ENCODE data around the gene BTRC.

The BTRC gene

GRCh38 chr10:101561068-101561915 is 207.3 kb downstream of the BTRC start:
- no peak overlapping the region for H3K27ac ChIP-seq
- no peak for DNase-seq (ENCODE audit: low read depth, low spot score)

GRCh38 chr10:101562231-101562630 is 208.3 kb downstream of the BTRC start:
- H3K27ac ChIP-seq: no peak overlapping the region
- DNase-seq (ENCODE audit: low read depth, low spot score): no peak

GRCh38 chr10:101563007-101563406 is 209.0 kb downstream of the BTRC start:
- H3K27ac ChIP-seq: no peak overlapping the region
- DNase-seq (ENCODE audit: low read depth, low spot score): no peak

DNA sequence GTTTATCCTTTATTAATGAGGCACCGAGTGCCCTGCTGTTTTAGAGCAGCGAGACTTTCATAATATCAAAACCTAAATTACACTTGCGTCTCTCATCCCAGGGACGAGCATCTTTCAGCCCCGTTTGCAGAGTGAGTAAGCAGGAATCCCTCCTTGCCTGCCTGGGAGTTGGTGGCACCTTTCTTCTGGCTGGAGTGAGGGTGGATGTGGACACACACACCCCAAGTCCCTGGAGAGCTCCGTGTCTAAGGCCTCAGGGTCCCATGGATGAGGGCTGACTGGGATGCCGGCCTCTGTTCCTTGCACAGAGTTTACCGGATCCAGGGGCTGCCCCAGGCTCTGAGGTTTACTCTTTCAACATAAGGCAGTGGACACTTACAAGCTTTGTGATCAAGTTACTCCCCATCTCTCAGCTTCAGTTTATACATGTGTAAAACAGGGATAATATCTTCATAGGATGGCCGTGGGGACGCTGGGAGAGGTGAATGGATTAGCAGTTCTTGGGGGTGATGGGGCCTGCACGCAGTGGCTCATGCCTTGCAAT is 209.6 kb downstream of the BTRC start:
- no peak overlapping the region for H3K27ac ChIP-seq
- no peak for DNase-seq (ENCODE audit: low read depth, low spot score)

- DNase-seq (ENCODE audit: low read depth, low spot score): no peak
- H3K27ac ChIP-seq: no peak overlapping the region
Observed at GRCh38 chr10:101564490-101564991, 210.6 kb downstream of the BTRC start.

DNA sequence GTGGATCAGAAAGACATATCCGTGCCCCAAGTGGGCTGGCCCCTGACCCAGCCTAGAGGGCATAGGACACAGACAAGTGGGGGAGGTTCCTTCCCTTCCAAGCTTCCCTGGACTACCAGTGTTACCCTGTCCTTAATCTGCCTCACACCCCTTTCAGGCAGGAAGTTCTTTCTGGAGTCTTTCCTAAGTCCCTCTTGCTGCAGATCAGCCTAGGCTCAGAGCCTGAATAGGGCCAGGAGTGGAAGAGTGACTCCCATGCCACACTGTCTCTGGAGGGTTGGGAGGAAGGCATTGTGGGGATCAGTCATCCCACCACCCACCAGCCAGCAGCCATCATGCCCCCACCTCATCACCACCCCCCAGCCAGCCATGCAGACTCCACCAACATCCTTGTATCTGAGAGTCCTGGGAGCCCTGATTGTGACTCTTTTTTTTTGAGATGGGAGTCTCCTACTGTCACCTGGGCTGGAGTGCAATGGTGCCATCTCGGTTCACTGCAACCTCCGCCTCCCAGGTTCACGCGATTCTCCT is 211.5 kb downstream of the BTRC start:
- DNase-seq (ENCODE audit: low read depth, low spot score): no peak
- no peak overlapping the region for H3K27ac ChIP-seq

GRCh38 chr10:101565936-101566332 is 212.0 kb downstream of the BTRC start:
- DNase-seq (ENCODE audit: low read depth, low spot score): no peak
- H3K27ac ChIP-seq: no peak overlapping the region

- H3K27ac ChIP-seq: no peak overlapping the region
- DNase-seq (ENCODE audit: low read depth, low spot score): no peak
Observed at GRCh38 chr10:101566333-101567164, 212.6 kb downstream of the BTRC start.

- no peak for DNase-seq (ENCODE audit: low read depth, low spot score)
- no peak overlapping the region for H3K27ac ChIP-seq
Observed at GRCh38 chr10:101567165-101568006, 213.4 kb downstream of the BTRC start.

GRCh38 chr10:101568054-101568745 is 214.2 kb downstream of the BTRC start:
- no peak for DNase-seq (ENCODE audit: low read depth, low spot score)
- no peak overlapping the region for H3K27ac ChIP-seq

GRCh38 chr10:101569323-101569621 is 215.3 kb downstream of the BTRC start:
- no peak overlapping the region for H3K27ac ChIP-seq
- no peak for DNase-seq (ENCODE audit: low read depth, low spot score)

DNA sequence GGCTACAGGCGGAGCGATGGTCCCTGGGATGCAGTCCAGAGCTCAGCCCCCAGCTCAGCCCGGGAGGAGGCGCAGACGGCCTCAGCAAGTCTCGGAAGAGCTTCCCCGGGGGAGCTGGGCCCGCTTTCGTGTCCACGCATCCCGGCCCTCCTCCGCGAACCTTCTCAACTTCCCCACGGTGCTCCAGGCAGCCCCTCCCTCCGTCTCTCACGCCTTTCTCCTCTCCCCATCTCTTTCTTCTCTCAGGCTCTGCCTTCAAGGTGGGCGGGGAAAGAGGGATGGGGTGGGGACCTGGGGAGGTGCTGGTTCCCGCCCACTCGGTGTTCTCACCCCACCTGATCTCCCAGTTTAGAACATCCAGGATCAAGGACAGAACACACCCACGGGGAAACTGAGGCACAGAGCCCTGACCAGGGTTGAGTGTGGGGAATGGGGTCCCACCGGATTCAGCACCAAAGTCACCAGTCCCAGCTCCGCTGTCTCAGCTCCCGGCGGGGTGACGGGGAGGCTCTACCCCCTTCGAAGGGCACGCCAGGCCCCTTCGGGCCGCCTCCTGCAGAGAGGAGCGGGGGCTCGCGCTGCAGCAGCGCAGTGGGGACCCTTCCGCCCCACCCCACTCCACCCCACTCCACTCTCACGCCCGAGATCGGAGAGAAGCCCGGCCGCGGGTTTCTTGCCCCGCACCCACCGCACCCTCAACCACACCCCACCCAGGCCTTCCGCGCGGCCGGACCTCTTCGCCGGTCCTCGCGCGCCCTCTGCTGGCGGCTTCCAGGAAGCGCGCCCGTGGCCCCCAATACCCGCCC is 215.9 kb downstream of the BTRC start:
- no peak for DNase-seq (ENCODE audit: low read depth, low spot score)
- no peak overlapping the region for H3K27ac ChIP-seq

DNA sequence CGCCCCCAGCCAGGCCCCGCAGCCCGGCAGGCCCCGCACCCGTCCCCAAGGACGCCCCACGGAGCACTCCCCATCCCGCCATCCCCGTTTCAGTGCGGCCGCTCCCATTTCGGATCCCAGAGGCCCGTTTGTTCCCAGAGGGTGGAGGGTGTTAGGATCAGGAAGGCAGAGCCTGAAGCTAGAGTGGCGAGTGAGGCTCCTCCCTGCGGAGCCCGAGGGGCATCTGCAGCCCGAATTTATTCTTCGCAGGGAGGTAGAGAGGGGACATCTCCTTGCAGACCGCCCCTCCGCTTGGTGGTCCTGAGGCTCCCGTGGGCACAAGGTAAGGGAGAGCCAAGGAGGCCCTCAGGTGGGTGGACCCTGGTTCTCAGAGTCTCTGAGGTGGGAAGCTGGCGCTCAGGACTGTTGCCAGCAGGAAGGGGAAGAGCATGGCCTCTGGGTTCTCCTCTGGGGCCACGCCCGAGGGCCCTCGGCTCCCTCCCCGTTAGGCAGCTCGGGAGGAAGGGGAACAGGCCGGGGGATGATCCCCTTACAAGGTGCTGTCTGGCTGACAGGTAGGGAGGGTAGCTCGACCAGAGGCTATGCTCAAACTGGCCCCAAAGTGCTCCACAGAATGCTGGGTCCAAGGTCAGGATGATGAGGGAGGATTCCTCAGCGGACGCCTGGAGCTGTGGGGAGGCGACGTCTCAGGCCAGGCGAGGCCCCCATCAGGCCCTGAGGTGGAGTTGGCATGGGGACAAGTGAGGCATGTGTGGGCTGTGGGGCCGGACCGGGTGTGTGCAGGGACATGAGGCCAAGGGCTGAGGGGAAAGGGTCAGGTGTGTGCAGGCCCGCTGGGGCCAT is 216.7 kb downstream of the BTRC start:
- DNase-seq (ENCODE audit: low read depth, low spot score): no peak
- H3K27ac ChIP-seq: no peak overlapping the region

DNA sequence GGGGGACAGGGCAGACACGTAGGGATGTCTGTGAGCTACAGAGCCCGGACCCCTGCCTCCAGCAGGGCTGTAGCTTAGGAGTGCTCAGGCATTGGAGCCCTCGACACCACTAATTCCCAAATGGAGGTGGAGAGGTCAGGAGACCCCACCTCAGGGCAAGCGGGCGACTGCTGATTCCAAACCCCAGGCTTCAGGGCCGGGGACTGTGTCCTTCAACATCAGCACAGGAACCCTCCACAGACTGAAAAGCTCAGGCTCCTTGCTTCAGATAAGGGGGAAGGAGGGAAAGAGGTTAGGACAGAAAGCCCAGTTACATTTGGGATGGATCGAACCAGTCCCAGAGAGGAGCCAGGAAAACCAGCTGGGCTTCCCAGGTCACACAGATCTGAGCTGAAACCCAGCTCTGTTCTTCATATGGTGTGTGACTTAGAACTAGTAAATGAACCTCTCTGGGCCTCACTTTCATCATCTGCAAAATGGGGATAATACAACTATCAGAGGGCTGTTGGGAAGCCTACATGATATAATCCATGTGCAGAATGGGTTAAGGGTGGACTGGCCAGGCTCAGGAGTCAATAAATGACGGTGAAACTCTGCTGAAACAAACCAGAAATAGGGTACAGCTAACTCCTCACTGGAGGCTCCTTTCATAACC is 217.4 kb downstream of the BTRC start:
- no peak overlapping the region for H3K27ac ChIP-seq
- DNase-seq (ENCODE audit: low read depth, low spot score): no peak

DNA sequence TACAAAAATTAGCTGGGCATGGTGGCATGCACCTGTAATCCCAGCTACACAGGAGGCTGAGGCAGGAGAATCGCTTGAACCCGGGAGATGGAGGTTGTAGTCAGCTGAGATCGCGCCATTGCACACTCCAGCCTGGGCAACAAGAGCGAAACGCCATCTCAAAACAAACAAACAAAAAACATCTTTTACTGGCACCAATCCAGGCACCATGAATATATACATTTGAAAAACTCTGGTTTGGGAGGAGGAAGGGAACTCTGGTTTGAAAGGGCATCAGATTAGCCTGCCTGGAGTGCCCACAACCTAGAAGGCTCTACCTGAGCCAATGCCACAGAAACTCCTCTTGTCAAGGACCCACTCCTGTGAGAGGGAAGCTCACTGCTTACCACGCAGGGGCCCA is 218.2 kb downstream of the BTRC start:
- no peak for DNase-seq (ENCODE audit: low read depth, low spot score)
- H3K27ac ChIP-seq: no peak overlapping the region

DNA sequence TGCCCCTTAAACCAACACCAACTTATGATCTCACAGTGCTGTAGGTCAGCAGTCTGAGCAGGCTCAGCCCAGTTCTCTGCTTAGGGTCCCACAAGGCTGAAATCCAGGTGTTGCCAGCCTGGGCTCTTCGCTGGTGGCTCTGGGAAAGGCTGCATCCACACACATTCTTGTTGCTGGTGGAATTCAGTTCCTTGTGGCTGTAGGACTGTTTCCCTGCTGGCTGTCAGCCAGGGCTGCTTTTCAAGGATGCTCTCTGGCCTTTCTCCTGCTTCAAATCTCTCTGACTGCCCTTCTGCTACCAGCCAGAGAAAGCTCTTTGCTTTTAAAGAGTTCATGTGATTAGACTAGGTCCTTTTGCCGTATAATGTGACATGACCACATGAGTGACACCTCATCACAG is 218.8 kb downstream of the BTRC start:
- no peak overlapping the region for H3K27ac ChIP-seq
- DNase-seq (ENCODE audit: low read depth, low spot score): no peak
